Osteoblast (primary cell): ENCODE measurements around the gene MID2. TPM values are rescaled to one million over a fixed set of nuclear protein-coding genes. Genes with fewer than 3 reads are reported as not detected.

Experiments
- DNase-seq: peaks from one replicate; pipeline ENCODE4 v3.0.0; 2011; ENCODE audit warnings: low spot score, mixed read lengths; ENCODE audit not compliant: insufficient read length; ENCODE audit errors: missing footprints
- H2AFZ ChIP-seq: 2 replicates; pipeline ENCODE4 v1.6.0; 2011; ENCODE audit warnings: mild to moderate bottlenecking, low read length
- H3K27ac ChIP-seq: 2 replicates; pipeline ENCODE4 v1.5.1; 2011; ENCODE audit warnings: mild to moderate bottlenecking, low read depth, low read length, moderate library complexity
- H3K27me3 ChIP-seq: 2 replicates; pipeline ENCODE4 v1.6.0; 2012; ENCODE audit warnings: mild to moderate bottlenecking, control low read depth, inconsistent platforms, low read length, moderate library complexity; ENCODE audit not compliant: insufficient read depth
- H3K36me3 ChIP-seq: 2 replicates; pipeline ENCODE4 v1.5.1; 2011; ENCODE audit warnings: mild to moderate bottlenecking, low read length, control low read depth, moderate library complexity; ENCODE audit not compliant: insufficient read depth
- H3K4me1 ChIP-seq: 2 replicates; pipeline ENCODE4 v1.5.1; 2011; ENCODE audit warnings: mild to moderate bottlenecking, low read length, control low read depth, moderate library complexity; ENCODE audit not compliant: insufficient read depth
- H3K4me2 ChIP-seq: 2 replicates; pipeline ENCODE4 v1.6.0; 2011; ENCODE audit warnings: mild to moderate bottlenecking, low read length; ENCODE audit not compliant: insufficient read depth
- H3K4me3 ChIP-seq: fragments of 200-600 bp; sonication (generic); 3 replicates; pipeline ENCODE4 v1.5.1; 2012; ENCODE audit warnings: mild to moderate bottlenecking, low read length, inconsistent platforms; ENCODE audit not compliant: insufficient read depth
- H3K79me2 ChIP-seq: 2 replicates; pipeline ENCODE4 v1.6.0; 2012; ENCODE audit warnings: mild to moderate bottlenecking, low read length, control low read depth, inconsistent platforms; ENCODE audit not compliant: insufficient read depth
- H3K9me3 ChIP-seq: 2 replicates; pipeline ENCODE4 v1.5.1; 2011; ENCODE audit warnings: low read depth, low read length, control low read depth
- H4K20me1 ChIP-seq: 2 replicates; pipeline ENCODE4 v1.6.0; 2012; ENCODE audit warnings: mild to moderate bottlenecking, low read length, control low read depth; ENCODE audit not compliant: insufficient read depth
- CTCF ChIP-seq: IDR thresholded peaks from 2 replicates; pipeline ENCODE4 v1.5.1; 2011; ENCODE audit warnings: mild to moderate bottlenecking, low read depth, low read length, moderate library complexity; ENCODE audit errors: extremely low read depth
- total RNA-seq: library from RNA; depleted of rRNA; stranded (reverse); fragments of >200 nt; gene quantifications from 2 replicates; pipeline ENCODE4 v1.2.3, GENCODE V29; 2012

The MID2 gene
- total RNA-seq, result 19.9 and 23.6 TPM in 2 replicates

GRCh38 chrX:107825698-107826237 lies at the start of gene MID2:
Gene MID2, plus strand, starts transcription at chrX:107825866. Its CDS starts 561 bp downstream, at chrX:107826427.
- Histone ChIP-seq H3K79me2 (peaks cover 21% of the 10 kb centered on the region), H3K4me2 (peak within 1 kb of the TSS; percentile 87), H3K27ac (peak within 1 kb of the TSS; percentile 63), H2AFZ (peak within 1 kb of the TSS; percentile 65), H3K36me3 (no peaks in the 10 kb centered on the region), H3K4me3 (peak within 1 kb of the TSS; percentile 70), H4K20me1 (peaks cover 3% of the 10 kb centered on the region), H3K9me3 (no peaks in the 10 kb centered on the region), H3K27me3 (peaks cover 20% of the 10 kb centered on the region), H3K4me1 (peaks cover 8% of the 10 kb centered on the region)
- TF ChIP-seq CTCF, result no peak
- DNase-seq, result peak; percentile 85

GRCh38 chrX:107776649-107777535 lies 48.8 kb upstream of the MID2 start:
- peak overlapping the region; percentile 65 for H3K4me3 ChIP-seq

GRCh38 chrX:107777536-107777832 lies 48.2 kb upstream of the MID2 start, which contains the start of gene NCBP2L:
Gene NCBP2L, plus strand, starts transcription at chrX:107777733. Its CDS starts 16,488 bp downstream, at chrX:107794221.
- Histone ChIP-seq H3K4me3 (peak within 1 kb of the TSS; percentile 65), H3K79me2 (no peaks in the 10 kb centered on the region), H3K9me3 (no peaks in the 10 kb centered on the region), H3K36me3 (no peaks in the 10 kb centered on the region), H3K4me2 (peak within 1 kb of the TSS; percentile 84), H3K27me3 (peaks cover 19% of the 10 kb centered on the region), H3K4me1 (no peaks in the 10 kb centered on the region), H4K20me1 (no peaks in the 10 kb centered on the region), H2AFZ (peak within 1 kb of the TSS; percentile 77), H3K27ac (no peak within 1 kb of the TSS)
- TF ChIP-seq CTCF, result no peak
- no peak for DNase-seq

More at GRCh38 chrX:107776649-107777535, 48.8 kb upstream of the MID2 start:
- TF ChIP-seq CTCF, result peak; percentile 86
- peaks cover 23% of the 10 kb centered on the region for H3K27me3 ChIP-seq
- peak overlapping the region; percentile 77 for H2AFZ ChIP-seq
- H3K27ac ChIP-seq, result no peak overlapping the region
- no peaks in the 10 kb centered on the region for H3K4me1 ChIP-seq
- H3K4me2 ChIP-seq, result peak overlapping the region; percentile 84
- H3K79me2 ChIP-seq, result no peaks in the 10 kb centered on the region
- H3K9me3 ChIP-seq, result no peaks in the 10 kb centered on the region
- no peaks in the 10 kb centered on the region for H3K36me3 ChIP-seq
- H4K20me1 ChIP-seq, result no peaks in the 10 kb centered on the region
- DNase-seq, result peak; percentile 97

- no peak for DNase-seq
- no peaks in the 10 kb centered on the region for H3K79me2 ChIP-seq
- no peak overlapping the region for H3K27ac ChIP-seq
- H4K20me1 ChIP-seq, result no peaks in the 10 kb centered on the region
- no peaks in the 10 kb centered on the region for H3K4me1 ChIP-seq
- H2AFZ ChIP-seq, result no peak overlapping the region
- no peaks in the 10 kb centered on the region for H3K9me3 ChIP-seq
- TF ChIP-seq CTCF, result no peak
- H3K36me3 ChIP-seq, result no peaks in the 10 kb centered on the region
- no peak overlapping the region for H3K4me2 ChIP-seq
- no peak overlapping the region for H3K4me3 ChIP-seq
- H3K27me3 ChIP-seq, result peaks cover 10% of the 10 kb centered on the region
Measured at GRCh38 chrX:107780525-107780924, 45.1 kb upstream of the MID2 start.
